SK-N-SH (cell line): Measurements from ENCODE around the gene GFOD2.

Experiments used
- CHD2 ChIP-seq: fragments of 150-350 bp; IDR thresholded peaks from 2 replicates; pipeline ENCODE4 v1.6.1; 2018; ENCODE audit warnings: low read length; ENCODE audit not compliant: partially characterized antibody
- EP300 ChIP-seq, 2 experiments: IDR thresholded peaks; 2 replicates each; pipeline versions ENCODE4 v1.4.0 to v1.6.1; 2012; ENCODE audit warnings: borderline replicate concordance in 1 of 2, low read depth in 1 of 2, low read length in 1 of 2
- FOSL2 ChIP-seq: IDR thresholded peaks from 2 replicates; pipeline ENCODE4 v1.4.0; 2012; ENCODE audit warnings: low read depth, mild to moderate bottlenecking, moderate library complexity, borderline replicate concordance
- FOXM1 ChIP-seq: IDR thresholded peaks from 2 replicates; pipeline ENCODE4 v1.4.0; 2012; ENCODE audit warnings: low read depth, mild to moderate bottlenecking
- MEF2A ChIP-seq: IDR thresholded peaks from 2 replicates; pipeline ENCODE4 v1.4.0; 2012; ENCODE audit warnings: low read depth, borderline replicate concordance
- MXI1 ChIP-seq: IDR thresholded peaks from 2 replicates; pipeline ENCODE4 v1.6.1; 2012; ENCODE audit warnings: mild to moderate bottlenecking, low read depth, low read length, improper control_type of control experiment
- POLR2AphosphoS5 ChIP-seq: IDR thresholded peaks from 2 replicates; pipeline ENCODE4 v1.6.1; 2012; ENCODE audit warnings: low read depth, low read length
- RFX5 ChIP-seq: IDR thresholded peaks from 2 replicates; pipeline ENCODE4 v1.6.1; 2012; ENCODE audit warnings: mild to moderate bottlenecking, improper control_type of control experiment, low read length
- TF ChIP-seq, protein P1 (sequence below): fragments of 200-600 bp; sonication (generic); IDR thresholded peaks from 2 replicates; pipeline ENCODE4 v1.6.1; 2017; ENCODE audit warnings: antibody characterized with exemption, mild to moderate bottlenecking, moderate library complexity
- TF ChIP-seq, protein P2 (sequence below): fragments of 150-350 bp; IDR thresholded peaks from 2 replicates; pipeline ENCODE4 v1.6.1; 2017; ENCODE audit warnings: antibody characterized with exemption, low read length, low read depth, borderline replicate concordance
- TF ChIP-seq, protein P3 (sequence below): IDR thresholded peaks from 2 replicates; pipeline ENCODE4 v1.6.1; 2012; ENCODE audit warnings: mild to moderate bottlenecking, low read depth, low read length, moderate library complexity

DNA sequence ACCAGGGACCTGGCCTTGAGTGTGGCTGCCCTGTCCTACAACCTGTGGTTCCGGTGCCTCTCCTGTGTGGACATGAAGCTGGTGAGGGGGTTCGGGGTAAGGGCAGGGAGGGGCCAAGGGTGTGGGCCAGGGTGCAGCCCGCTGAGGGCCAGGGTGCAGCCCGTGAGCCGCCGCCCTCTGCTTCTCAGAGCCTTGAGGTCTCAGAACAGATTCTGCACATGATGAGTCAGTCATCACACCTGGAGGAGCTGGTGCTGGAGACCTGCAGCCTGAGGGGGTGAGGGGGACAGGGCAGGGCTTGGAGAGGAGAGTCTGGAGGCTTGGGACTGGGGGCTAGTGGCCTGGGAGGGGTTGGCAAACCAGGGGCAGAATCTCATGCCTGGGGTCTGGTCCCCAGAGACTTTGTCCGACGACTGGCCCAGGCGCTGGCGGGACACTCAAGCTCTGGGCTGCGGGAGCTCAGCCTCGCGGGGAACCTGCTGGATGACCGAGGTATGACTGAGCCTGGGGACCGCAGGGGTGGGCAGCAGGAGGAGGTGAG is 71.9 kb downstream of the GFOD2 start:
- TF ChIP-seq, protein P1, sequence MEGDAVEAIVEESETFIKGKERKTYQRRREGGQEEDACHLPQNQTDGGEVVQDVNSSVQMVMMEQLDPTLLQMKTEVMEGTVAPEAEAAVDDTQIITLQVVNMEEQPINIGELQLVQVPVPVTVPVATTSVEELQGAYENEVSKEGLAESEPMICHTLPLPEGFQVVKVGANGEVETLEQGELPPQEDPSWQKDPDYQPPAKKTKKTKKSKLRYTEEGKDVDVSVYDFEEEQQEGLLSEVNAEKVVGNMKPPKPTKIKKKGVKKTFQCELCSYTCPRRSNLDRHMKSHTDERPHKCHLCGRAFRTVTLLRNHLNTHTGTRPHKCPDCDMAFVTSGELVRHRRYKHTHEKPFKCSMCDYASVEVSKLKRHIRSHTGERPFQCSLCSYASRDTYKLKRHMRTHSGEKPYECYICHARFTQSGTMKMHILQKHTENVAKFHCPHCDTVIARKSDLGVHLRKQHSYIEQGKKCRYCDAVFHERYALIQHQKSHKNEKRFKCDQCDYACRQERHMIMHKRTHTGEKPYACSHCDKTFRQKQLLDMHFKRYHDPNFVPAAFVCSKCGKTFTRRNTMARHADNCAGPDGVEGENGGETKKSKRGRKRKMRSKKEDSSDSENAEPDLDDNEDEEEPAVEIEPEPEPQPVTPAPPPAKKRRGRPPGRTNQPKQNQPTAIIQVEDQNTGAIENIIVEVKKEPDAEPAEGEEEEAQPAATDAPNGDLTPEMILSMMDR: no peak
- TF ChIP-seq, protein P2, sequence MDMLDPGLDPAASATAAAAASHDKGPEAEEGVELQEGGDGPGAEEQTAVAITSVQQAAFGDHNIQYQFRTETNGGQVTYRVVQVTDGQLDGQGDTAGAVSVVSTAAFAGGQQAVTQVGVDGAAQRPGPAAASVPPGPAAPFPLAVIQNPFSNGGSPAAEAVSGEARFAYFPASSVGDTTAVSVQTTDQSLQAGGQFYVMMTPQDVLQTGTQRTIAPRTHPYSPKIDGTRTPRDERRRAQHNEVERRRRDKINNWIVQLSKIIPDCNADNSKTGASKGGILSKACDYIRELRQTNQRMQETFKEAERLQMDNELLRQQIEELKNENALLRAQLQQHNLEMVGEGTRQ: no peak
- TF ChIP-seq EP300 (IDR thresholded peaks at IDR 0.05; ENCODE audit: borderline replicate concordance in 1 of 2, low read depth in 1 of 2, low read length in 1 of 2) (no peak), MEF2A (no peak), RFX5 (no peak), FOSL2 (no peak), POLR2AphosphoS5 (no peak), MXI1 (no peak), FOXM1 (no peak), CHD2 (no peak)
- TF ChIP-seq, protein P3, sequence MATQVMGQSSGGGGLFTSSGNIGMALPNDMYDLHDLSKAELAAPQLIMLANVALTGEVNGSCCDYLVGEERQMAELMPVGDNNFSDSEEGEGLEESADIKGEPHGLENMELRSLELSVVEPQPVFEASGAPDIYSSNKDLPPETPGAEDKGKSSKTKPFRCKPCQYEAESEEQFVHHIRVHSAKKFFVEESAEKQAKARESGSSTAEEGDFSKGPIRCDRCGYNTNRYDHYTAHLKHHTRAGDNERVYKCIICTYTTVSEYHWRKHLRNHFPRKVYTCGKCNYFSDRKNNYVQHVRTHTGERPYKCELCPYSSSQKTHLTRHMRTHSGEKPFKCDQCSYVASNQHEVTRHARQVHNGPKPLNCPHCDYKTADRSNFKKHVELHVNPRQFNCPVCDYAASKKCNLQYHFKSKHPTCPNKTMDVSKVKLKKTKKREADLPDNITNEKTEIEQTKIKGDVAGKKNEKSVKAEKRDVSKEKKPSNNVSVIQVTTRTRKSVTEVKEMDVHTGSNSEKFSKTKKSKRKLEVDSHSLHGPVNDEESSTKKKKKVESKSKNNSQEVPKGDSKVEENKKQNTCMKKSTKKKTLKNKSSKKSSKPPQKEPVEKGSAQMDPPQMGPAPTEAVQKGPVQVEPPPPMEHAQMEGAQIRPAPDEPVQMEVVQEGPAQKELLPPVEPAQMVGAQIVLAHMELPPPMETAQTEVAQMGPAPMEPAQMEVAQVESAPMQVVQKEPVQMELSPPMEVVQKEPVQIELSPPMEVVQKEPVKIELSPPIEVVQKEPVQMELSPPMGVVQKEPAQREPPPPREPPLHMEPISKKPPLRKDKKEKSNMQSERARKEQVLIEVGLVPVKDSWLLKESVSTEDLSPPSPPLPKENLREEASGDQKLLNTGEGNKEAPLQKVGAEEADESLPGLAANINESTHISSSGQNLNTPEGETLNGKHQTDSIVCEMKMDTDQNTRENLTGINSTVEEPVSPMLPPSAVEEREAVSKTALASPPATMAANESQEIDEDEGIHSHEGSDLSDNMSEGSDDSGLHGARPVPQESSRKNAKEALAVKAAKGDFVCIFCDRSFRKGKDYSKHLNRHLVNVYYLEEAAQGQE: no peak
